NCI-H748 treated with DMSO at 0.1 percent for 48 hours (cell line): ENCODE data around the gene MPEG1.

Source experiments
- DNase-seq: peaks from one replicate; lab custom pipeline; 2025; lab: John Stamatoyannopoulos, UW

The MPEG1 gene, protein sequence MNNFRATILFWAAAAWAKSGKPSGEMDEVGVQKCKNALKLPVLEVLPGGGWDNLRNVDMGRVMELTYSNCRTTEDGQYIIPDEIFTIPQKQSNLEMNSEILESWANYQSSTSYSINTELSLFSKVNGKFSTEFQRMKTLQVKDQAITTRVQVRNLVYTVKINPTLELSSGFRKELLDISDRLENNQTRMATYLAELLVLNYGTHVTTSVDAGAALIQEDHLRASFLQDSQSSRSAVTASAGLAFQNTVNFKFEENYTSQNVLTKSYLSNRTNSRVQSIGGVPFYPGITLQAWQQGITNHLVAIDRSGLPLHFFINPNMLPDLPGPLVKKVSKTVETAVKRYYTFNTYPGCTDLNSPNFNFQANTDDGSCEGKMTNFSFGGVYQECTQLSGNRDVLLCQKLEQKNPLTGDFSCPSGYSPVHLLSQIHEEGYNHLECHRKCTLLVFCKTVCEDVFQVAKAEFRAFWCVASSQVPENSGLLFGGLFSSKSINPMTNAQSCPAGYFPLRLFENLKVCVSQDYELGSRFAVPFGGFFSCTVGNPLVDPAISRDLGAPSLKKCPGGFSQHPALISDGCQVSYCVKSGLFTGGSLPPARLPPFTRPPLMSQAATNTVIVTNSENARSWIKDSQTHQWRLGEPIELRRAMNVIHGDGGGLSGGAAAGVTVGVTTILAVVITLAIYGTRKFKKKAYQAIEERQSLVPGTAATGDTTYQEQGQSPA

GRCh38 chr11:59212744-59213631 lies at the start of gene MPEG1:
MPEG1 (minus strand) TSS chr11:59212927; CDS start chr11:59212865, 62 bp downstream.
- DNase-seq, result no peak

GRCh38 chr11:59262177-59262818 lies 49.6 kb upstream of the MPEG1 start:
- no peak for DNase-seq

- peak; percentile 48 for DNase-seq
These were observed 48.4 kb upstream of the MPEG1 start for GRCh38 chr11:59261150-59261549.

- no peak for DNase-seq
These were observed 47.2 kb upstream of the MPEG1 start for GRCh38 chr11:59259867-59260475.

- DNase-seq, result no peak
These were observed 46.3 kb upstream of the MPEG1 start for GRCh38 chr11:59259047-59259446.

- DNase-seq, result no peak
These were observed 42.6 kb upstream of the MPEG1 start for GRCh38 chr11:59255281-59255680.

DNA sequence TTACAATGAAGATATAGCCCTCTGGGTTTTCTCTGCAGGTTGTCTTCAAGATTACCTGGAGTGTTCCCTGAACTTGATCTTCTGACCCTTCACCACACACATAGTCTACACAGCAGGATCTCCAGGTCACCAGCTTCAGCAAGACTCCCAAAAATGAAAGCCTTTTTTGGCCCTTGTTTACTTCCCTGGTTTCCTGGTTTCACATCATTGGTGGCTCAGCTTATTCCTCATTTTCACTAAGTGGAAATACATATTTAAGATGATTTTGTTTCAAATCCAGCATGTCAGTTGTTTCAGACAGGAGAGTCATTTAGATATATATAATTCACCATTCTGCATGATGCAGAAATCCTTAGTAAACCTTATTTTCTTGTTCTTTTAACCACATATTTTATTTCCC lies 41.6 kb upstream of the MPEG1 start:
- DNase-seq, result no peak

- no peak for DNase-seq
These were observed 40.3 kb upstream of the MPEG1 start for GRCh38 chr11:59253001-59253400.

DNA sequence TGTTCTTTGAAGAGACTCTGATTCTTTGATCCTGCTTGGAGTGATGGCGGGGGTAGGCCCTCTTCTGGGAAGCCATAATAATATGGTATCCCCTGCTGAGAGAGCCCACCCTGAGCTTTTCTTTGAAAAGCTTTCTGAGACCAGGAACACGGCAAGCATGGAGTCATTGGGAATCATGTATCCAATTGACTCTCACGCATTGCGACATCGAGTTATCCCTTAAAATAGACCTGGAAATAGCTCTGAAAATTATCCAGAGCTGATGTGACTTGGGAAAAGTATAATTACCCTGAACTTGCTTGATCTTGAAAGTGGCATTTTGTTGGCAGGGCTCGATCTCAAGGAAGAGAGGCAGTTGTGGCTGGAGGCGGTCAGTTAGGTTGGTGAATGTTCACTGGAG lies 36.8 kb upstream of the MPEG1 start:
- no peak for DNase-seq

- no peak for DNase-seq
These were observed 35.0 kb upstream of the MPEG1 start for GRCh38 chr11:59247531-59248227.

DNA sequence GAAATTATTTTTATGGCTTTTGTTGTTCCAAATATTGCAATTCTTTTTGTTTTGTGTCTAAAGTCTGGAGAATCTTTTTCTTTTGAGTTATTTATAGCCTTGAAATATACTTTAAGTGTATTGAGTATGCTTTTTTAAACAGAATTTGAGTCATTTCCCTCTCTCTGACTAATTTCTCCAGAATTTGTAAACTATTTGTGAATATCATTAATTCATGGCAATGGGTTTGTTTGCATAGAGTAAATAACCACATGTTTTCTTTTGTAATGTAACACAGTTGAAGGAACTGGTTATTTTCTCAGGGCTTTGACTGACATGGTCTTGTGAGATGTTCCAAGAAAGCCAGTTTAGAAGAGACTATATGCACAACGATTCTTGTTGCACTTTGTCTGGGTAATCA lies 30.9 kb upstream of the MPEG1 start:
- DNase-seq, result no peak

GRCh38 chr11:59240322-59240721 lies 27.6 kb upstream of the MPEG1 start:
- DNase-seq, result no peak

DNA sequence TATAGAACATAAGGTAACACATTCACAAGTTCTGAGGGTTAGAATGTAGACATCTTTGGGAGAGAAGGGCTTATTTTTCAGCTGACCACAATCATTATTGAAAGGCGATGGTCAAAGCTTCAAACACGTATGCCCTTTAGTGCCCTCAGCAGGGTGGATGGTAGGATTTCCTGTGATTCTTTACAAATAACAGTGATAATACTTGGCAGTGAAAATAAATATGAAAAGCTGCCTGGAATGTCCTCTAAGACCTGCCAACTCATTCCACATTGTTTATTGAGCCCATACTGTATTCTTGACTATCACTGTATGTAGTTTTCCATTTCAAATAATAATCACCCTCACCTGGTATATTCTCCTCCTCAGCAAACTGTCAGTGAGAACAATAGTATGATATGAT lies 13.7 kb upstream of the MPEG1 start:
- no peak for DNase-seq

DNA sequence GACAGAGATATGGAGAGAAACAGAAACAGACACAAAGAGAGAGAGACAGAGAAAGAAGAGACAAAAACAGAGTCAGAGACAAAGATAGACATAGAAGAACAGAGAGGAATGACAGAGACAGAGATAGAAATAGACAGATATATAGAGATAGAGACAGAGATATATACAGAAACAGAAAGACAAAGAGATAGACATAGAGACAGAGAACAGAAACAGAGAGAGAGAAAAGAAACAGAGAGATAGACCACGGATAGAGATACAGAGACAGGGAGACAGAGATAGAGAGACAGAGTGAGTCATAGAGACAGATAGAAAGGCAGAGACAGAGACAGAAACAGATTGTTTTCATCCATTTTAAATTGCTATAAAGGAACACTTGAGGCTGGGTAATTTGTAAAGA lies 12.3 kb upstream of the MPEG1 start:
- no peak for DNase-seq

DNA sequence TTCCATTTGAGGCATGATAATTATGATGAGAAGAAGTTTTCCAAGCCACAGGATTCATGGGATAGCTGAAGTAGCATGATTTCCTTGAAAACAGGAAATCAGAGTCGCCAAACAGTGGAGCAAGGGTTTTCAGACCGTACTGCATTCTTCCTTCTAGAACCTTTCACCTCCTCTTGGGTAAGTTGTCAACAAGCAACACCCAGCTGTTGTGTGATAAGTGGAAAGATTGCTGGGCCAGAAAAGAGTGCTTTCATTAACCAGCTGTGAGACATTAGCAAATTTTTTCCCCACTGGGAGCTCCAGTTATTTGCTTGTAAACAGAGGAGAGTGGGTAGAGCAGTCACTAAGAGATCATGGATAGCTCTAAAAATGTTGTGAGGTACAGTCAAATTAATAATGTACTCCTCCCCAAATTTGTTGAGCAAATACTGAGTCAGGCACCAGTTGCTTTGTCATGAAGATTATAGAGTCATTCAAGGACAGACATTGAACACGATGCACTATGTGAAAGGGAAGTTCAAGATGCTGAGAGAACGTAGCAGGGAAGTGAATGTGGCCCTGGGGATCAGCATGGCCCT lies 11.7 kb upstream of the MPEG1 start:
- DNase-seq, result no peak

DNA sequence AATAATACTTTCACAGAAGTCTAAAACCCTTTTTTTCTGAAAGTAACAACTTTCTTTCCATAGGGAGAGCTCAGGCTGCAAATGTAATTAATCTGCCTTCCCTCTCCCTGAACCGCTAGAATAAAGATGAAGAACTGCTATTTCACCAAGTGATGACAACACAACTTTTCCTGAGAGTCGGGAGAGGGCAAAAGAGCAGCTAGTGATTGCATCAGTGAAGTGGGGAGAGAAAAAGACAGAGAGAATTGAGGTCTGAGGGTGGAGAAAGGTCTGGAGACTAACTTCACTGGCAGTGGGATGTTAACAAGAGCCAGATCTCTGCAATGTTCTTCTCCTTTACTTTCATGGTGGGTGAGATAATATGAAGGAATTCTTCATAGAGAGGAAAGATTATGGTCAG lies 10.9 kb upstream of the MPEG1 start:
- no peak for DNase-seq

GRCh38 chr11:59223177-59223576 lies 10.4 kb upstream of the MPEG1 start:
- no peak for DNase-seq

GRCh38 chr11:59222464-59223060 lies 9.8 kb upstream of the MPEG1 start:
- no peak for DNase-seq

DNA sequence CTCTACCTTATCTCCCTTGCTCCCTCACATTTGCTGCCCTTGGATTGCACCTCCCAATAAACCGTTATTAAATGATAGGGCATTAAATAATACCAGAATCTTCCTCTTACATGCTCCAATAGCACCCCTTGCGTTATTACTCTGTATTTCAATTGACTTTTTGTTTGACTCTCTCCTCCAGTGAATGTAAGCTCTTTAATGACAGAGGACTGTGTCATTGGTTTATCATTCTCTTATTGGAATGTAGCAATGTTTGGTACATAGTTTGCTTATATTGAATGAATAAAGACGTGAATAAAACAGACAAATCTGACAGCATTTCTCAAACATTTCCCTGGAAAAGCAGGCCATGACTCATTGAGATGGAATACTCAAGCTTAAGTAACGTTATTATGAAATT lies 8.7 kb upstream of the MPEG1 start:
- DNase-seq, result no peak

DNA sequence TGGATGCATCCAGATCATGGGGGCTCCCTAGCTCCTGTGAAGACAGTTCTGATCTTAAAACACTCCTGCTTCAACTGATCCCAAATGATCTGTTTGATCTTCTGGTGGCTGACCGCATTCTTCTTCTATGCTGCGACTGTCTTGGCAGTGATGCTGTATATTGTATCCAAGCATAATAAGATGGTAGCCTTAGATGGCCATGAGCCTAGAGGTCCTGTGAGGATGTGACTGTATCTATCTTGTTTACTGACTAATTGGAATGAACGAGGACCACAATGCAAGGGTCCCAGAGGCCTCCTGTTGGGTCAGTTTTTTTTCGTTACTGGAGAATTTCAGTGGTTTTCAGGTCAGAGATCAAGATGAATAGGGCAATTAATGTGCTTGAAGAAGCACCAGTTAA lies 7.1 kb upstream of the MPEG1 start:
- DNase-seq, result no peak
